ENCODE results near the gene COMMD3. TPM values are rescaled to one million over a fixed set of nuclear protein-coding genes. Genes with fewer than 3 reads are reported as not detected.

Gene COMMD3
- total and polyA plus RNA-seq, 2 of the 4 experiments (the other 2 are of a cell fraction): 30.8 to 44.8 TPM

DNA sequence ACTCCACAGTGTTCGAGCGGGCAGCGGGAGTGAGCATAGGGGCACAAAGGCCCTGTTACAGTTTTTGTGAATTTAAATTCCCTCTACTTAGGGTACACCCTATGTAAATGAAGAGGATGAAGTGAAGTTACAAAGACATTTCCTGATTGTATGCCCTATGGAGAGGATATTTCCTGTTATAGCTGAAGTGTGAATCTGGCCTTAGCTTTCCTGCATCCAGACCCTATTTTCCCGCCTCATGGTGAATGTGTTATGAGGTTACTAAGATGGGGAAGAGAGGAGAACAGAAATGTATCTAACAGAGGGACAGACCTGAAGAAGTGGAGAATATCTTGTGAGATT, 37.8 kb upstream of the COMMD3 start:
- no peak overlapping the region for H2AK5ac ChIP-seq (ENCODE audit: low read depth, low read length)
- no peak overlapping the region for H2BK15ac ChIP-seq (ENCODE audit: low read depth, low read length)
- H3K14ac ChIP-seq (replicated peaks; ENCODE audit: low read depth, low read length): no peak overlapping the region
- H4K8ac ChIP-seq (ENCODE audit: low read depth in 2 of 2, low read length in 2 of 2): no peak overlapping the region
- H3K9ac ChIP-seq (ENCODE audit: low read depth, low read length): no peak overlapping the region
- H3K27ac ChIP-seq (ENCODE audit: insufficient read depth, low read length): no peak overlapping the region
- no TSS peak for BruUV-seq (replicated peaks)
- in situ Hi-C loops (cut with MboI; ENCODE audit: low sequenced_read_pairs) (no loop called here), dilution Hi-C loops (cut with HindIII; ENCODE audit: low sequenced_read_pairs, unreplicated experiment) (no loop called here), intact Hi-C loops (cut with micrococcal nuclease) (no loop called here)
- no peak overlapping the region for H2BK5ac ChIP-seq (ENCODE audit: low read depth, low read length, poor library complexity, severe bottlenecking)
- no peak for ATAC-seq (ENCODE audit: low read depth)
- no peak overlapping the region for H4K91ac ChIP-seq (ENCODE audit: insufficient read depth, low read depth, low read length)
- H3K9me3 ChIP-seq (ENCODE audit: control insufficient read depth, insufficient read depth, low read length): no peaks in the 10 kb centered on the region
- H3K36me3 ChIP-seq (ENCODE audit: control insufficient read depth, insufficient read depth, low read length): no peaks in the 10 kb centered on the region
- POLR2A ChIA-PET (ENCODE audit: unreplicated experiment): no interaction called here
- H4K5ac ChIP-seq (ENCODE audit: low read depth, low read length): no peak overlapping the region
- H3K79me1 ChIP-seq (ENCODE audit: low read depth in 1 of 2, low read length in 2 of 2): no peaks in the 10 kb centered on the region
- no peak overlapping the region for H3K4me3 ChIP-seq (ENCODE audit: insufficient read depth, low read depth, low read length)
- H2AFZ ChIP-seq (replicated peaks; ENCODE audit: low read length, poor library complexity): no peak overlapping the region
- H3K56ac ChIP-seq (ENCODE audit: extremely low read depth, insufficient read depth, low read length): no peak overlapping the region
- TF ChIP-seq SMC3 (IDR thresholded peaks at IDR 0.05; ENCODE audit: low read depth, low read length) (no peak), RAD21 (IDR thresholded peaks at IDR 0.05; ENCODE audit: low read length) (no peak)
- CTCF ChIA-PET: no interaction called here
- no CpG with 5 or more reads among the region's 4 CpGs for WGBS, 2 experiments (ENCODE audit: extremely low coverage in 2 of 2, insufficient read length in 1 of 2)
- H2BK120ac ChIP-seq (ENCODE audit: low read depth, low read length): no peak overlapping the region
- H3K4ac ChIP-seq (ENCODE audit: low read depth, low read length): no peak overlapping the region
- no peaks in the 10 kb centered on the region for H3K4me1 ChIP-seq (ENCODE audit: control insufficient read depth, insufficient read depth, low read length)
- H2AK9ac ChIP-seq (replicated peaks; ENCODE audit: low read depth, low read length, poor library complexity): no peak overlapping the region
- no peaks in the 10 kb centered on the region for H3K9me1 ChIP-seq (ENCODE audit: insufficient read depth, low read length)
- no peak overlapping the region for H3K23ac ChIP-seq (ENCODE audit: low read depth, low read length)
- no peak overlapping the region for H3K18ac ChIP-seq (ENCODE audit: low read depth, low read length)
- peaks cover 1% of the 10 kb centered on the region; the same call in 1 of the 2 replicates for H3K27me3 ChIP-seq (ENCODE audit: control insufficient read depth, insufficient read depth, low read length)
- H2BK20ac ChIP-seq (ENCODE audit: low read depth, low read length): no peak overlapping the region
- DNase-seq: no peak
- no peak overlapping the region for H3K4me2 ChIP-seq (ENCODE audit: low read depth, low read length)
- H4K20me1 ChIP-seq (ENCODE audit: insufficient read depth, low read length): no peaks in the 10 kb centered on the region
